HL-60 (cell line): ENCODE results near the gene ENOX1.

Source experiments
- DNase-seq, 2 experiments: peaks; one replicate each; pipeline ENCODE4 v3.0.0-alpha.2; 2010 to 2020; ENCODE audit warnings: low read depth in 1 of 2, low spot score in 1 of 2
- H3K27ac ChIP-seq: fragments of 250-450 bp; sonication (Bioruptor Pico); replicated peaks from 2 replicates; pipeline ENCODE4 v1.5.1; 2020; ENCODE audit warnings: mild to moderate bottlenecking, moderate library complexity
- H3K27me3 ChIP-seq: fragments of 250-450 bp; sonication (Bioruptor Pico); 2 replicates; pipeline ENCODE4 v1.5.1; 2021; ENCODE audit warnings: mild to moderate bottlenecking, moderate library complexity; ENCODE audit not compliant: insufficient read depth, poor library complexity, severe bottlenecking
- H3K4me3 ChIP-seq: replicated peaks from 2 replicates; pipeline ENCODE4 v1.5.1; 2011; ENCODE audit warnings: mild to moderate bottlenecking, control low read depth, low read length; ENCODE audit not compliant: insufficient read depth
- GABPA ChIP-seq: IDR thresholded peaks from 2 replicates; pipeline ENCODE4 v1.6.1; 2012; ENCODE audit warnings: low read depth
- POLR2AphosphoS5 ChIP-seq: IDR thresholded peaks from 2 replicates; pipeline ENCODE4 v1.6.1; 2012; ENCODE audit warnings: low read depth
- REST ChIP-seq: IDR thresholded peaks from 2 replicates; pipeline ENCODE4 v1.6.1; 2012; ENCODE audit warnings: low read depth; ENCODE audit not compliant: insufficient replicate concordance
- SPI1 ChIP-seq: IDR thresholded peaks from 2 replicates; pipeline ENCODE4 v1.6.1; 2012; ENCODE audit warnings: low read depth, mild to moderate bottlenecking, borderline replicate concordance
- TF ChIP-seq, protein P1 (sequence below): IDR thresholded peaks from one replicate; pipeline ENCODE4 v1.5.1; 2011; ENCODE audit warnings: low read length, control low read depth, inconsistent platforms; ENCODE audit not compliant: insufficient read depth

Gene ENOX1

GRCh38 chr13:43319617-43320444 is 466.9 kb downstream of the ENOX1 start:
- DNase-seq = no peak
- Histone ChIP-seq H3K4me3 (no peak overlapping the region), H3K27ac (no peak overlapping the region), H3K27me3 (no peaks in the 10 kb centered on the region)
- TF ChIP-seq REST (no peak), GABPA (no peak)

- no peak overlapping the region for H3K4me3 ChIP-seq
- TF ChIP-seq POLR2AphosphoS5 (no peak), SPI1 (no peak), REST (no peak), GABPA (no peak)
- TF ChIP-seq, protein P1, sequence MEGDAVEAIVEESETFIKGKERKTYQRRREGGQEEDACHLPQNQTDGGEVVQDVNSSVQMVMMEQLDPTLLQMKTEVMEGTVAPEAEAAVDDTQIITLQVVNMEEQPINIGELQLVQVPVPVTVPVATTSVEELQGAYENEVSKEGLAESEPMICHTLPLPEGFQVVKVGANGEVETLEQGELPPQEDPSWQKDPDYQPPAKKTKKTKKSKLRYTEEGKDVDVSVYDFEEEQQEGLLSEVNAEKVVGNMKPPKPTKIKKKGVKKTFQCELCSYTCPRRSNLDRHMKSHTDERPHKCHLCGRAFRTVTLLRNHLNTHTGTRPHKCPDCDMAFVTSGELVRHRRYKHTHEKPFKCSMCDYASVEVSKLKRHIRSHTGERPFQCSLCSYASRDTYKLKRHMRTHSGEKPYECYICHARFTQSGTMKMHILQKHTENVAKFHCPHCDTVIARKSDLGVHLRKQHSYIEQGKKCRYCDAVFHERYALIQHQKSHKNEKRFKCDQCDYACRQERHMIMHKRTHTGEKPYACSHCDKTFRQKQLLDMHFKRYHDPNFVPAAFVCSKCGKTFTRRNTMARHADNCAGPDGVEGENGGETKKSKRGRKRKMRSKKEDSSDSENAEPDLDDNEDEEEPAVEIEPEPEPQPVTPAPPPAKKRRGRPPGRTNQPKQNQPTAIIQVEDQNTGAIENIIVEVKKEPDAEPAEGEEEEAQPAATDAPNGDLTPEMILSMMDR = no peak
- H3K27ac ChIP-seq = no peak overlapping the region
- peak in 1 of 2 experiments; percentile 6 for DNase-seq
- H3K27me3 ChIP-seq = peaks cover 4% of the 10 kb centered on the region
Observed at GRCh38 chr13:43316946-43317353, 469.8 kb downstream of the ENOX1 start.

DNA sequence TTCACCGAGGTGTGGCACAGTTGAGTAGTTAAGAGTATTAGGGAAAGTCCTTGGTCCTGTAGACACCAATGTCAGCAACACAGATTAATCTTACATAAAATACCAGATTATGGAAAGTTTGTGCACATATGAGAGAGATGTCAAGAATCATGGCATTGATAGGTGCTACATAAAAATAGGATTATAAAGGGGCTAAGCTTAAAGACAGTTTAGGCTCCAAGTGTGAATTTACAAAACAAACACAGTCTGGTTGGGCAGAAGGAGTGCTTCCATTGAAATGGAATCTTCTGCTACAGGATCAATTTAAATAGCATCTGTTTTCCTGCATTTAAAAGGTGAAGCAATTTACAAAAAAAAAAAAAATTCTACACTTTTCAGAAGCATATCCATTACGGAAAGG is 470.5 kb downstream of the ENOX1 start:
- TF ChIP-seq SPI1 = no peak
- TF ChIP-seq GABPA = no peak
- no peak for TF ChIP-seq POLR2AphosphoS5
- TF ChIP-seq REST = no peak
- TF ChIP-seq, protein P1 = no peak
- no peak overlapping the region for H3K27ac ChIP-seq
- H3K27me3 ChIP-seq = peaks cover 8% of the 10 kb centered on the region
- H3K4me3 ChIP-seq = no peak overlapping the region
- no peak for DNase-seq
